Adrenal gland (tissue), 12 donors: ENCODE results near the gene UNC5A. TPM values are rescaled to one million over a fixed set of nuclear protein-coding genes. Genes with fewer than 3 reads are reported as not detected.

Experiments used
- DNase-seq, 7 donors: peaks; one replicate each; pipeline ENCODE4 v3.0.0-alpha.2; 2019 to 2020
- H3K27ac ChIP-seq, 5 donors: fragments of 200-600 bp; sonication (generic) in 4 of 5; 1 replicate in 3 of 5; 2 replicates in 2 of 5; pipeline versions ENCODE4 v1.5.1 to v1.8.0; 2016 to 2020; ENCODE audit warnings: mild to moderate bottlenecking in 1 of 5
- H3K27me3 ChIP-seq: fragments of 200-600 bp; 2 replicates; pipeline ENCODE4 v1.8.0; 2021
- H3K36me3 ChIP-seq, 2 donors: fragments of 200-600 bp; replicated peaks in 1 of 2; 1 replicate in 1 of 2; 2 replicates in 1 of 2; pipeline versions ENCODE4 v1.5.1 to v1.8.0; 2018 to 2022
- H3K4me1 ChIP-seq, 2 donors: fragments of 200-600 bp; replicated peaks in 1 of 2; 1 replicate in 1 of 2; 2 replicates in 1 of 2; pipeline versions ENCODE4 v1.5.1 to v1.8.0; 2018 to 2021
- H3K4me3 ChIP-seq, 4 donors: fragments of 200-600 bp; sonication (generic) in 3 of 4; one replicate each; pipeline ENCODE4 v1.5.1; 2016 to 2018
- H3K9me3 ChIP-seq, 3 donors: fragments of 200-600 bp; sonication (generic) in 1 of 3; replicated peaks in 1 of 3; 1 replicate in 2 of 3; 2 replicates in 1 of 3; pipeline versions ENCODE4 v1.5.1 to v1.8.0; 2016 to 2021
- POLR2A ChIP-seq, 2 donors: fragments of 450-650 bp; IDR thresholded peaks; one replicate each; pipeline ENCODE4 v1.6.1; 2017; ENCODE audit warnings: antibody characterized with exemption in 2 of 2, mild to moderate bottlenecking in 2 of 2, moderate library complexity in 1 of 2
- WGBS, 4 donors: extraction: QIAGEN DNeasy Blood & Tissue Kit in 2 of 4; methylation state at CpG; one replicate each; pipeline versions ENCODE4 v1.1.5 to v1.1.7; 2013 to 2017; 5-methylcytosine and 5-hydroxymethylcytosine counted together
- intact Hi-C, 2 donors: fragments of 100-400 bp; cut with DNase I; formaldehyde crosslinking; loops; one replicate each; pipeline versions ENCODE4 v1.14.1 to v1.15.0; 2022 to 2023
- polyA plus RNA-seq, 3 donors: library from polyadenylated mRNA; stranded (reverse); fragments of 200-250 nt in 2 of 3; fragments of 350-450 nt in 1 of 3; fragmentation: Illumina TruSeq in 1 of 3; extraction: RNeasy Lipid Tissue Mini Kit (QIAGEN cat#74804) in 1 of 3; gene quantifications; one replicate each; pipeline ENCODE4 v1.2.3, GENCODE V29; 2013 to 2014
- total RNA-seq, 9 donors: library from RNA; depleted of rRNA in 4 of 9; stranded (reverse); fragments of >200 nt in 4 of 9; fragments of 120-200 nt in 1 of 9; fragmentation: NEBNext Ultra II Directional in 1 of 9; extraction: Animal tissue kit (Norgen Biotek cat#: 25700) in 1 of 9; gene quantifications; one replicate each; pipeline versions ENCODE4 v1.1.0 to v1.2.4, GENCODE V29; 2013 to 2023
- TF ChIP-seq, protein P1 (sequence below), 6 experiments: fragments of 450-650 bp in 4 of 6; fragments of 200-600 bp in 2 of 6; sonication (generic) in 1 of 6; IDR thresholded peaks; 1 replicate in 5 of 6; 2 replicates in 1 of 6; pipeline versions ENCODE4 v1.5.1 to v1.8.0; 2016 to 2021; ENCODE audit warnings: antibody characterized with exemption in 6 of 6, mild to moderate bottlenecking in 2 of 6, moderate library complexity in 1 of 6
- donor health status: healthy with polysubstance abuse.
- donor health status: Bipolar disorder and iron deficiency.
- donor health status: DM: yes; HTN: yes; CAD: no.
- donor health status: DM: no; HTN: no; CAD: no.
- donor health status: DM: no; HTN: no; CAD: no.
- donor health status: DM: yes; HTN: yes; CAD: no.

The UNC5A gene
- total and polyA plus RNA-seq, 12 donors: 0.06 to 19.7 (median 3.5) TPM; not detected in 2

DNA sequence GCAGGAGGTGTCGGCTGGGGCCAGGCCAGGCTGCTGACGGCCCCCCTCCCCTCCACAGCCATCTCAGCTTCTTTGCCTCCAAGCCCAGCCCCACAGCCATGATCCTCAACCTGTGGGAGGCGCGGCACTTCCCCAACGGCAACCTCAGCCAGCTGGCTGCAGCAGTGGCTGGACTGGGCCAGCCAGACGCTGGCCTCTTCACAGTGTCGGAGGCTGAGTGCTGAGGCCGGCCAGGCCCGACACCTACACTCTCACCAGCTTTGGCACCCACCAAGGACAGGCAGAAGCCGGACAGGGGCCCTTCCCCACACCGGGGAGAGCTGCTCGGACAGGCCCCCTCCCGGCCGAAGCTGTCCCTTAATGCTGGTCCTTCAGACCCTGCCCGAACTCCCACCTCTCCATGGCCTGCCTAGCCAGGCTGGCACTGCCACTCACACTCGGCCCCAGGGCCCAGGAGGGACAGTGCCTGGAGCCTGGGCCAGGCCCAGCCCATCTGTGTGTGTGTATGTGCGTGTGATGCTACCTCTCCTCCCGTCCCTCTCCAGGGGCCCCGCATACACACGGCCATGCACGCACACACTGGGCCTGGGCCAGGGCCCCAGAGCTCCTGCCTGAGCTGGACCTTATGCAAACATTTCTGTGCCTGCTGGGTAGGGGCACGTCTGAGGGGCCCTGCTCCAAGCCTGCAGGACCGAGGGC lies 69.5 kb downstream of the UNC5A start:
- no peak for DNase-seq

GRCh38 chr5:176880366-176881020 lies 70.1 kb downstream of the UNC5A start:
- Histone ChIP-seq H3K4me3 (no peak overlapping the region), H3K4me1 (no peaks in the 10 kb centered on the region), H3K27ac (no peak overlapping the region), H3K36me3 (no peaks in the 10 kb centered on the region), H3K9me3 (no peaks in the 10 kb centered on the region), H3K27me3 (peaks cover 4% of the 10 kb centered on the region)
- 84 to 87% (median 85%) methylated on average over 13 to 26 of the region's 26 CpGs for WGBS, 4 donors
- no peak for DNase-seq
- TF ChIP-seq, protein P1, sequence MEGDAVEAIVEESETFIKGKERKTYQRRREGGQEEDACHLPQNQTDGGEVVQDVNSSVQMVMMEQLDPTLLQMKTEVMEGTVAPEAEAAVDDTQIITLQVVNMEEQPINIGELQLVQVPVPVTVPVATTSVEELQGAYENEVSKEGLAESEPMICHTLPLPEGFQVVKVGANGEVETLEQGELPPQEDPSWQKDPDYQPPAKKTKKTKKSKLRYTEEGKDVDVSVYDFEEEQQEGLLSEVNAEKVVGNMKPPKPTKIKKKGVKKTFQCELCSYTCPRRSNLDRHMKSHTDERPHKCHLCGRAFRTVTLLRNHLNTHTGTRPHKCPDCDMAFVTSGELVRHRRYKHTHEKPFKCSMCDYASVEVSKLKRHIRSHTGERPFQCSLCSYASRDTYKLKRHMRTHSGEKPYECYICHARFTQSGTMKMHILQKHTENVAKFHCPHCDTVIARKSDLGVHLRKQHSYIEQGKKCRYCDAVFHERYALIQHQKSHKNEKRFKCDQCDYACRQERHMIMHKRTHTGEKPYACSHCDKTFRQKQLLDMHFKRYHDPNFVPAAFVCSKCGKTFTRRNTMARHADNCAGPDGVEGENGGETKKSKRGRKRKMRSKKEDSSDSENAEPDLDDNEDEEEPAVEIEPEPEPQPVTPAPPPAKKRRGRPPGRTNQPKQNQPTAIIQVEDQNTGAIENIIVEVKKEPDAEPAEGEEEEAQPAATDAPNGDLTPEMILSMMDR (IDR thresholded peaks at IDR 0.05): no peak
- TF ChIP-seq POLR2A (IDR thresholded peaks at IDR 0.05): no peak
- intact Hi-C loops: no loop called here

More for the DNA sequence above, 69.5 kb downstream of the UNC5A start:
- Histone ChIP-seq H3K4me3 (no peak overlapping the region), H3K27ac (no peak overlapping the region), H3K36me3 (no peaks in the 10 kb centered on the region), H3K27me3 (peaks cover 4% of the 10 kb centered on the region), H3K4me1 (no peaks in the 10 kb centered on the region), H3K9me3 (no peaks in the 10 kb centered on the region)
- 75 to 81% (median 79%) methylated on average over 7 to 23 of the region's 23 CpGs for WGBS, 4 donors
- intact Hi-C loops: no loop called here
- TF ChIP-seq POLR2A (IDR thresholded peaks at IDR 0.05): no peak
- TF ChIP-seq, protein P1 (IDR thresholded peaks at IDR 0.05): no peak

- intact Hi-C loops: no loop called here
- Histone ChIP-seq H3K27me3 (peaks cover 4% of the 10 kb centered on the region), H3K36me3 (no peaks in the 10 kb centered on the region), H3K4me3 (no peak overlapping the region), H3K9me3 (no peaks in the 10 kb centered on the region), H3K4me1 (no peaks in the 10 kb centered on the region), H3K27ac (no peak overlapping the region)
- 85 to 95% (median 92%) methylated on average over 11 to 28 of the region's 28 CpGs for WGBS, 4 donors
- no peak for TF ChIP-seq POLR2A (IDR thresholded peaks at IDR 0.05)
- TF ChIP-seq, protein P1 (IDR thresholded peaks at IDR 0.05): no peak
- no peak for DNase-seq
Measured at GRCh38 chr5:176881021-176881749, 70.8 kb downstream of the UNC5A start.

DNA sequence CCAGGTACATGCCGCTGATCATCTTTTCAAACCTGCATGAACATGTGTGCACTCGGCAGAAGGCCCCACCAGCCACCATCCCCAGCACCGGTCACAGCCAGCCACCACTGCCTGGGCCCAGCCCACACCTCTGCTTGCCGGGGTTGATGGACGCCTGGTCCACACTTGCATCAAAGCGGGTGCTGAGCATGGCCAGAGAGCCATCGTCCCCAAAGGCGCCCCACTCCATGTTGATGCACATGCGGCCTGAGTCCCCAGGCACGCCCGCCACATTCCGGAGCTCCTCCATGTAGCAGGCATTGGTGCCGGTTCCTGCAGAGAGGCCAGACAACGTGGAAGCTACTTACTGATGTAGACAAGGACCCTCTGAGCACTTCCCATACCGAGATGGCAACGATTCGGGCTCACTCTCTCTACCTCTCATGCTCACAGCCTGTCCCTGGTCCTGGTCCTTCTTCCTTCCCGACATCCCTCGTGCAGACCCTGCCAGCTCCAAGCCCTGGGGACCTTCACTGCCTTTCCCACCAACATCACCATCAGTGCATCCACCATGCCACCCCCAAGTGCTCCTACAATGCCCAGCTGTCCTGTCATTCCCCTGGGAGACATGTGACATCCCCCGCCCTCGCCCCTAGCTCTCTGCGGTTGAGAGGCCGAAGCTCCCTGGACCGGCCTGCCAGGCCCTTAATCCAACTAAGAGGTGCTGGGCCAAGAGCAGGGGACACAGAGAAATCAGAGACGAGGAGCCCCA lies 71.6 kb downstream of the UNC5A start:
- TF ChIP-seq, protein P1 (IDR thresholded peaks at IDR 0.05): no peak
- TF ChIP-seq POLR2A (IDR thresholded peaks at IDR 0.05): no peak
- intact Hi-C loops: no loop called here
- Histone ChIP-seq H3K9me3 (no peaks in the 10 kb centered on the region), H3K4me3 (no peak overlapping the region), H3K27me3 (peaks cover 4% of the 10 kb centered on the region), H3K27ac (no peak overlapping the region), H3K4me1 (no peaks in the 10 kb centered on the region), H3K36me3 (no peaks in the 10 kb centered on the region)
- 86 to 93% (median 87%) methylated on average over 20 to 25 of the region's 25 CpGs for WGBS, 4 donors
- DNase-seq: no peak
